ENCODE results near the gene MTMR6. TPM values are rescaled to one million over a fixed set of nuclear protein-coding genes. Genes with fewer than 3 reads are reported as not detected.

Gene MTMR6
- total RNA-seq, 2 experiments from 2014 or later: 17.5 to 20.1 TPM

- DNase-seq (no peak), ATAC-seq (ENCODE audit: low read depth) (no peak)
- Mint-ChIP-seq H3K9me3 (no peaks in the 10 kb centered on the region), H3K36me3 (peaks cover 28% of the 10 kb centered on the region), H3K4me1 (no peaks in the 10 kb centered on the region), H3K27ac (no peak overlapping the region), H3K4me3 (no peak overlapping the region), H3K27me3 (no peaks in the 10 kb centered on the region)
- POLR2A ChIA-PET: no interaction called here
Measured at GRCh38 chr13:25253702-25254101, 33.6 kb downstream of the MTMR6 start.

- Mint-ChIP-seq H3K27ac (no peak overlapping the region), H3K36me3 (peaks cover 27% of the 10 kb centered on the region), H3K27me3 (no peaks in the 10 kb centered on the region), H3K9me3 (no peaks in the 10 kb centered on the region), H3K4me3 (no peak overlapping the region), H3K4me1 (no peaks in the 10 kb centered on the region)
- POLR2A ChIA-PET: no interaction called here
- DNase-seq (no peak), ATAC-seq (ENCODE audit: low read depth) (no peak)
Measured at GRCh38 chr13:25252752-25253151, 34.5 kb downstream of the MTMR6 start.

GRCh38 chr13:25252225-25252624, 35.1 kb downstream of the MTMR6 start:
- peaks cover 22% of the 10 kb centered on the region for H3K36me3 Mint-ChIP-seq
- no peaks in the 10 kb centered on the region for H3K27me3 Mint-ChIP-seq
- DNase-seq (no peak), ATAC-seq (ENCODE audit: low read depth) (no peak)
- no peak overlapping the region for H3K27ac Mint-ChIP-seq
- POLR2A ChIA-PET: no interaction called here
- no peaks in the 10 kb centered on the region for H3K4me1 Mint-ChIP-seq
- no peaks in the 10 kb centered on the region for H3K9me3 Mint-ChIP-seq
- H3K4me3 Mint-ChIP-seq: no peak overlapping the region

DNA sequence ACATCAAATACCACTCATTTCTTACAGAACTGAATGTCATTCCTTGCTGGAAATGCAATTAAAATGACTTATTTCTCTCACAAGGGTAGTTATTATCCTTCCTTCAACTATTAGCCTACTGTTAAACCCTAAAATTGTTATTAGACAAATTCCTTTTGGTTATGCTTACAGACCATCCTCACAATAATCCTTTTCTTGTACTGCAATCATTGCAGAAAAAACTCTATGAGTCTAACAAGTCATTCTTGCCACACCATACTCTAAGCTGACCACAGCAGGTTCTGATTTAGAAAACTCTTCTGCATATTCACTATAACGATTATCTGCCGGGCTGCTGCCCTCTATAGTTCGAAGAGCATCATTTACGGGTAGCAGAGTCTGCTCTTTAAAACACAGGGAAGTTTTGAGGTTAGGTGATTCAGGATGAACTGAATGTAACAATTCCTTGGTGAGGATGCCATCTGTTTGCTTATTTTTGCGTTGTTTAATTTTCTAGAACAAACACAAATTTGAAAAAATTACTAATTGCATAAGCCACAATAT, 38.2 kb downstream of the MTMR6 start:
- POLR2A ChIA-PET: no interaction called here
- H3K36me3 Mint-ChIP-seq: peaks cover 15% of the 10 kb centered on the region
- DNase-seq: no peak

DNA sequence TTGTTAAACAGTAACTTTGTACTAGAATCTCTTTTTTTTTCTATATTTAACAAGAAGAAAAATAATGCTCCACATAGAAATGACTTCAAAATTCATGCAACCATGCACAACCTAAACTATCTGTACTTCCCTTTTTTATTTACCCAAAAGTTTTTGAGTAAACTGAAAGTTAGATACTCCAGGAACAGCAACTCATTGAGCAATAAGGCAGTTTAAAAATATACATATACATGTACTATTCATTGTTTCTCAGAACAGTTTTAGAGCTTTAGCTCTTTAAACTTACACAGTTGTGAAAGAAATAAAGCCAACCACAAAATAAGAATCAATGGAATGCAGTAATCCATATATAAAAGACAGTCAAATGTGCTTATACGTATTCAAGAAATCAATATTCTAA, 39.2 kb downstream of the MTMR6 start:
- no peaks in the 10 kb centered on the region for H3K4me1 Mint-ChIP-seq
- POLR2A ChIA-PET: no interaction called here
- DNase-seq (no peak), ATAC-seq (ENCODE audit: low read depth) (no peak)
- H3K4me3 Mint-ChIP-seq: no peak overlapping the region
- H3K9me3 Mint-ChIP-seq: peaks cover 2% of the 10 kb centered on the region
- peaks cover 15% of the 10 kb centered on the region for H3K36me3 Mint-ChIP-seq
- no peak overlapping the region for H3K27ac Mint-ChIP-seq
- no peaks in the 10 kb centered on the region for H3K27me3 Mint-ChIP-seq

More for the DNA sequence above, 38.2 kb downstream of the MTMR6 start:
- ATAC-seq (ENCODE audit: low read depth): no peak
- no peaks in the 10 kb centered on the region for H3K4me1 Mint-ChIP-seq
- no peak overlapping the region for H3K27ac Mint-ChIP-seq
- no peaks in the 10 kb centered on the region for H3K9me3 Mint-ChIP-seq
- no peaks in the 10 kb centered on the region for H3K27me3 Mint-ChIP-seq
- no peak overlapping the region for H3K4me3 Mint-ChIP-seq

- DNase-seq: no peak
- no peak overlapping the region for H3K27ac Mint-ChIP-seq
- H3K9me3 Mint-ChIP-seq: peaks cover 2% of the 10 kb centered on the region
- POLR2A ChIA-PET: no interaction called here
- no peak overlapping the region for H3K4me3 Mint-ChIP-seq
- ATAC-seq (ENCODE audit: low read depth): no peak
- H3K27me3 Mint-ChIP-seq: no peaks in the 10 kb centered on the region
- H3K36me3 Mint-ChIP-seq: peaks cover 15% of the 10 kb centered on the region
- H3K4me1 Mint-ChIP-seq: no peaks in the 10 kb centered on the region
Measured at GRCh38 chr13:25247360-25247759, 39.9 kb downstream of the MTMR6 start.

GRCh38 chr13:25244123-25244522, 43.2 kb downstream of the MTMR6 start:
- ATAC-seq (ENCODE audit: low read depth) (no peak), DNase-seq (no peak)
- POLR2A ChIA-PET: no interaction called here
- no peak overlapping the region for H3K4me3 Mint-ChIP-seq
- peaks cover 16% of the 10 kb centered on the region for H3K36me3 Mint-ChIP-seq
- H3K27me3 Mint-ChIP-seq: no peaks in the 10 kb centered on the region
- no peak overlapping the region for H3K27ac Mint-ChIP-seq
- no peaks in the 10 kb centered on the region for H3K4me1 Mint-ChIP-seq
- peaks cover 2% of the 10 kb centered on the region for H3K9me3 Mint-ChIP-seq

DNA sequence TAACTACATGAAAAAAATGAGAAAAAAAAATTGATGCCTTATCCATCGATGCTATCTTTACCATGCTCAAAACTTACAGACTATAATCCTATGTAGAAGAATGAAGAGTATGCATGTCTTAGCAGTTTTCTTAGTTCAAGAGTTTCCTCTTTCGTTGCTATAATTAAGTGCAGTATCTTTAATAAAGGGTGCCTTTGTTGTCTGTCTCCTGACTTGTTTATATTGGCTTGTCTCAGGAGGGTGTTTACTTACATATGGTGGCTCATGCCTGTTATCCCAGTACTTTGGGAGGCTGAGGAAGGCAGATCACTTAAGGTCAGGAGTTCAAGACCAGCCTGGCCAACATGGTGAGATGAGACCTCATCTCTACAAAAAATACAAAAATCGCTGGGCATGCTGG, 44.3 kb downstream of the MTMR6 start:
- no peak overlapping the region for H3K27ac Mint-ChIP-seq
- H3K4me3 Mint-ChIP-seq: no peak overlapping the region
- ATAC-seq (ENCODE audit: low read depth) (no peak), DNase-seq (no peak)
- H3K4me1 Mint-ChIP-seq: no peaks in the 10 kb centered on the region
- H3K36me3 Mint-ChIP-seq: peaks cover 16% of the 10 kb centered on the region
- H3K27me3 Mint-ChIP-seq: no peaks in the 10 kb centered on the region
- POLR2A ChIA-PET: no interaction called here
- H3K9me3 Mint-ChIP-seq: peaks cover 2% of the 10 kb centered on the region

- POLR2A ChIA-PET: no interaction called here
- Mint-ChIP-seq H3K27me3 (no peaks in the 10 kb centered on the region), H3K4me1 (no peaks in the 10 kb centered on the region), H3K36me3 (peaks cover 13% of the 10 kb centered on the region), H3K4me3 (no peak overlapping the region), H3K9me3 (peaks cover 2% of the 10 kb centered on the region), H3K27ac (no peak overlapping the region)
- DNase-seq (no peak), ATAC-seq (ENCODE audit: low read depth) (no peak)
Measured at GRCh38 chr13:25241007-25241406, 46.3 kb downstream of the MTMR6 start.

DNA sequence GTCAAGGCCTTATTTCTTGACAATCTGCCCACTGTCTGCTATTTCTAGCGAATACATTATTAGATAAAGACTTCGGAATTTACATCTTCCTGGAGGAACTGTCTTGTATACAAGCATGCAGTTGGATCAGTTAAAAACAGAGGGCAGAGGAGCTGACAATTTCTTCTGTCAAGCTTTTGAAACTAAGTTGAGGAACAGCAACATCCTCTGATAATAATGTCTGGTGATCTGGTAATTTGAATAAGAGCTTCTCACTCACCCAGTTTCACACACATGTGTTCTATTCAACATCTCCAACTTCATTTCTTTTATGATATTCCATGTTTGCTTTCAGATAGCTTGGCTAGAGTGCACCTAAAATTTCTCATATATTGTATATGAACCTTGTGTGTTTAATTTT, 50.2 kb downstream of the MTMR6 start:
- Mint-ChIP-seq H3K36me3 (peaks cover 4% of the 10 kb centered on the region), H3K4me3 (no peak overlapping the region), H3K27me3 (no peaks in the 10 kb centered on the region), H3K4me1 (peaks cover 6% of the 10 kb centered on the region), H3K27ac (no peak overlapping the region), H3K9me3 (no peaks in the 10 kb centered on the region)
- DNase-seq (no peak), ATAC-seq (ENCODE audit: low read depth) (no peak)
- POLR2A ChIA-PET: no interaction called here

DNA sequence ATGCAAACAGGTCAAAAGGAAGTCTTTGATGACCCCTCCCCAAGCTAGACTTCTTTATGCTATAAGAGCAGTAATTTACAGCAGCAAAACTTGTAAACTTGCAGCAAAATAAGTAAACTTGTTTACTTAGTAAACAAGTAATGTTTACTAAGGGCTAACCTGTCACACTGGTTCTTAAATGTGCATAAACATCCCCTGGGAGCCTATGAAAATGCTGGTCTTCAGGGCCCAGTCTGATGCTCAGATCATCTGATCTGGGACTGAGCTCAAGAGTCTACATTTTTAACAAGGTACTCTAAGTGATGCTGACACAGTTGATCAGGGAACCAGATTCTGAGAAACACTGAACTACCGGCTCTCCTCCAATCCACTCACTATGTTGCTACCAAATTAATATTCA, 53.4 kb downstream of the MTMR6 start:
- H3K4me1 Mint-ChIP-seq: peaks cover 6% of the 10 kb centered on the region
- peaks cover 1% of the 10 kb centered on the region for H3K27me3 Mint-ChIP-seq
- H3K9me3 Mint-ChIP-seq: no peaks in the 10 kb centered on the region
- no peaks in the 10 kb centered on the region for H3K36me3 Mint-ChIP-seq
- no peak for ATAC-seq (ENCODE audit: low read depth)
- DNase-seq: no peak
- POLR2A ChIA-PET: no interaction called here
- no peak overlapping the region for H3K27ac Mint-ChIP-seq
- no peak overlapping the region for H3K4me3 Mint-ChIP-seq

DNA sequence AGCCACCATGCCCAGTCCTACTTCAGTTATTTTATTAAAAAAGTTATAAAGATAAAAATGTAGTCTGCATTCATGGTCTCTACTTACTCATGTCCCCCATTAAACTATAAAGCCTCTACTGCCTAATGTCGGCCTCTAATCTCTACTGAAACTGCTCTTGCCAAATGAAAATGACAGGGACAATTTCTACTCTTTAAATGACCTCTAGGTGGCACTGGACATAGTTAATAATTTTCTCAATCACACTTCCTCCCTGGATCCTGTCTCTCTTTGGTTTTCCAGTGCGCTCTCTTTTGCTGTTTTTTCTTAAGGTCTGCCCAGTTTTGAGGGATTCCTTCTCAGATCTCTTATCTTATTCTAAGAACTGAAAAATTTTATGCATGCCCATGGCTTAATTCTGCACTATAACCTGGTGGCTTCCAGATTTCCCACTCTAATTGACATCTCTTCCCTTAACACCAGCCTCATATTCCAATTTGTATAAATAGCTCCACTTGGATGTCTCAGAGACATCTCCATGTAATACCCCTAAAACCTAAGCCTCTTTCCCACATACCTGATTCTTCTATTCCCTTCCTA, 54.3 kb downstream of the MTMR6 start:
- H3K4me1 Mint-ChIP-seq: peaks cover 6% of the 10 kb centered on the region
- no peak for ATAC-seq (ENCODE audit: low read depth)
- POLR2A ChIA-PET: no interaction called here
- H3K27ac Mint-ChIP-seq: no peak overlapping the region
- no peak overlapping the region for H3K4me3 Mint-ChIP-seq
- DNase-seq: no peak
- H3K9me3 Mint-ChIP-seq: no peaks in the 10 kb centered on the region
- H3K27me3 Mint-ChIP-seq: peaks cover 1% of the 10 kb centered on the region
- no peaks in the 10 kb centered on the region for H3K36me3 Mint-ChIP-seq

DNA sequence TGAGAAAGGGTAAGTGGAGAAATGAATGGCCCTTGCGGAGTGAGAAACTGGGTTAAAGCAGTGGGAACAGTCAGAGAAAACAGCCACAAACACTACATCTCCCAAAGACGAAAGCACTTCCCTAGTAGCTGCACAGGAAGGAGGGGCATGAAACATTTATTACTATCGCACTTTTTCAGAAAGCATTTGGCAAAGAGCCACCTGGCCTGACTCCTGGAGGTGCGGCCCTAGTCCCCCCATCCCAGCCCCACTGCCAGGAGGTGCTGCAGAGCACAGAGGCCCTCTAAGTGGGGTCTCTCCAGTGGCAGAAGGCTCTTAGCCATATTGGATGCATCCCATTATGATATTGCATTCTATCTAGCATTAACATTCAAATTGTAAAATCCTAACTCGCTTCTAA, 55.8 kb downstream of the MTMR6 start:
- no peak for ATAC-seq (ENCODE audit: low read depth)
- Mint-ChIP-seq H3K4me1 (peaks cover 6% of the 10 kb centered on the region), H3K27me3 (peaks cover 1% of the 10 kb centered on the region), H3K27ac (no peak overlapping the region), H3K36me3 (no peaks in the 10 kb centered on the region), H3K4me3 (no peak overlapping the region), H3K9me3 (no peaks in the 10 kb centered on the region)
- POLR2A ChIA-PET: no interaction called here
- no peak for DNase-seq

- Mint-ChIP-seq H3K4me1 (no peaks in the 10 kb centered on the region), H3K4me3 (no peak overlapping the region), H3K36me3 (no peaks in the 10 kb centered on the region), H3K9me3 (no peaks in the 10 kb centered on the region), H3K27ac (no peak overlapping the region), H3K27me3 (peaks cover 1% of the 10 kb centered on the region)
- POLR2A ChIA-PET: no interaction called here
- ATAC-seq (ENCODE audit: low read depth) (no peak), DNase-seq (no peak)
Measured at GRCh38 chr13:25227690-25228089, 59.6 kb downstream of the MTMR6 start.

DNA sequence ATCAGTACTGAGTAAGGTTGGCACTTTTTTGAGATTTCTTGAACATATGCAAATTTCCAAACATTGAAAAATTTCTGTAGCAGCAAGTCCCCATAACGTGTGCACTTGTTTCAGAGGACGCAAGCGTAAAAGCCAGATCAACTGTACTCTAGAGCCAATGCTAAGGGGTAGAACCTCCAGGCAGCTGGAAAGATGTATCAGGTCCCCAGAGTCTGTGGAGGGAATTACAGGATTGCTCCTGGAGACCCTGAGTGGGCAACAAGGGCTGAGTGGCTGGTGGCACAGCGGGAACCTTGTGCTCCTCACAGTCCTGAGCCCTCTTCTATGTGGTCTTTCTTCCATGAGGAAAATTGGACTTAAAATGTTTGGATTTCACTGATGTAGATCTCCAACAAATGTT, 61.3 kb downstream of the MTMR6 start:
- POLR2A ChIA-PET: no interaction called here

More for the DNA sequence above, 61.3 kb downstream of the MTMR6 start:
- Mint-ChIP-seq H3K4me3 (no peak overlapping the region), H3K4me1 (no peaks in the 10 kb centered on the region), H3K27ac (no peak overlapping the region), H3K27me3 (peaks cover 1% of the 10 kb centered on the region), H3K9me3 (no peaks in the 10 kb centered on the region), H3K36me3 (no peaks in the 10 kb centered on the region)
- DNase-seq: no peak
- no peak for ATAC-seq (ENCODE audit: low read depth)
